GM23338 (cell line): ENCODE measurements around the gene WWC1. TPM values are rescaled to one million over a fixed set of nuclear protein-coding genes. Genes with fewer than 3 reads are reported as not detected.
A peak's percentile ranks its signal among the peaks of the same experiment; 100 is the strongest.

Experiments used
- ATAC-seq: fragments of 200-7000 bp; cut with Tn5 transposase; 3 replicates; pipeline ENCODE4 v1.9.1; 2020
- DNase-seq: peaks from one replicate; pipeline ENCODE4 v3.0.0-alpha.2; 2015; ENCODE audit warnings: low spot score
- H2AFZ ChIP-seq: fragments of 200-600 bp; sonication (generic); 2 replicates; pipeline ENCODE4 v1.8.0; 2016; ENCODE audit warnings: antibody characterized with exemption, mild to moderate bottlenecking, moderate library complexity
- H3F3A ChIP-seq: fragments of 200-600 bp; sonication (generic); replicated peaks from 2 replicates; pipeline ENCODE4 v1.8.0; 2017; ENCODE audit warnings: antibody characterized with exemption, mixed run types, low read depth
- H3K27ac ChIP-seq: fragments of 200-600 bp; sonication (generic); 2 replicates; pipeline ENCODE4 v1.6.1; 2016; ENCODE audit warnings: low read depth
- H3K27me3 ChIP-seq: fragments of 200-600 bp; sonication (generic); 2 replicates; pipeline ENCODE4 v1.8.0; 2016; ENCODE audit warnings: mild to moderate bottlenecking, mixed run types, moderate library complexity; ENCODE audit not compliant: insufficient read depth
- H3K36me3 ChIP-seq: fragments of 200-600 bp; sonication (generic); 2 replicates; pipeline ENCODE4 v1.8.0; 2016; ENCODE audit warnings: mild to moderate bottlenecking; ENCODE audit not compliant: insufficient read depth
- H3K4me1 ChIP-seq: fragments of 200-600 bp; sonication (generic); 2 replicates; pipeline ENCODE4 v1.8.0; 2016; ENCODE audit warnings: mild to moderate bottlenecking, moderate library complexity; ENCODE audit not compliant: insufficient read depth
- H3K4me2 ChIP-seq: fragments of 200-600 bp; sonication (generic); 2 replicates; pipeline ENCODE4 v1.7.1; 2017; ENCODE audit warnings: mixed run types
- H3K4me3 ChIP-seq: fragments of 200-600 bp; sonication (generic); 2 replicates; pipeline ENCODE4 v1.6.1; 2016; ENCODE audit warnings: mixed run types
- H3K79me2 ChIP-seq: fragments of 200-600 bp; sonication (generic); replicated peaks from 2 replicates; pipeline ENCODE4 v1.8.0; 2017; ENCODE audit warnings: mild to moderate bottlenecking; ENCODE audit not compliant: insufficient read depth
- H3K9me2 ChIP-seq: fragments of 200-600 bp; sonication (generic); 2 replicates; pipeline ENCODE4 v1.8.0; 2017; ENCODE audit not compliant: insufficient read depth
- H4K20me1 ChIP-seq: fragments of 200-600 bp; sonication (generic); replicated peaks from 2 replicates; pipeline ENCODE4 v1.8.0; 2017; ENCODE audit warnings: mild to moderate bottlenecking; ENCODE audit not compliant: insufficient read depth
- H3K27ac Mint-ChIP-seq: 2 replicates; pipeline ENCODE4 v1.8.0; 2020; ENCODE audit warnings: inconsistent platforms, mild to moderate bottlenecking, moderate library complexity, mixed read lengths
- H3K27me3 Mint-ChIP-seq: 3 replicates; pipeline ENCODE4 v1.8.0; 2022; ENCODE audit warnings: low read depth, mild to moderate bottlenecking, moderate library complexity, mixed read lengths, inconsistent platforms; ENCODE audit not compliant: insufficient read depth, poor library complexity
- H3K36me3 Mint-ChIP-seq: 3 replicates; pipeline ENCODE4 v1.8.0; 2021; ENCODE audit warnings: low read depth, mild to moderate bottlenecking, inconsistent platforms, moderate library complexity, mixed read lengths
- H3K4me1 Mint-ChIP-seq: 3 replicates; pipeline ENCODE4 v1.8.0; 2020; ENCODE audit warnings: mild to moderate bottlenecking, inconsistent platforms, mixed read lengths
- H3K4me3 Mint-ChIP-seq: 3 replicates; pipeline ENCODE4 v1.8.0; 2021; ENCODE audit warnings: moderate library complexity, mild to moderate bottlenecking, inconsistent platforms, mixed read lengths
- H3K9me3 Mint-ChIP-seq: 3 replicates; pipeline ENCODE4 v1.8.0; 2020; ENCODE audit warnings: moderate library complexity, mild to moderate bottlenecking, inconsistent platforms, mixed read lengths
- CREB1 ChIP-seq: fragments of 250-450 bp; sonication (Bioruptor Pico); IDR thresholded peaks from 2 replicates; pipeline ENCODE4 v1.5.0; 2020; ENCODE audit warnings: low read depth, mild to moderate bottlenecking, moderate library complexity
- JUNB ChIP-seq: IDR thresholded peaks from one replicate; pipeline ENCODE4 v1.6.1; 2016; ENCODE audit warnings: antibody characterized with exemption; ENCODE audit not compliant: unreplicated experiment
- NANOG ChIP-seq: IDR thresholded peaks from 2 replicates; pipeline ENCODE4 v1.6.1; 2016; ENCODE audit warnings: antibody characterized with exemption, borderline replicate concordance
- POLR2AphosphoS5 ChIP-seq: IDR thresholded peaks from 2 replicates; pipeline ENCODE4 v1.6.1; 2016; ENCODE audit warnings: antibody characterized with exemption, low read depth
- ZNF331 ChIP-seq: fragments of 250-450 bp; sonication (Bioruptor Pico); IDR thresholded peaks from 2 replicates; pipeline ENCODE4 v1.5.0; 2020; ENCODE audit warnings: low read depth, mild to moderate bottlenecking, moderate library complexity
- ZNF462 ChIP-seq: fragments of 250-450 bp; sonication (Bioruptor Pico); IDR thresholded peaks from 2 replicates; pipeline ENCODE4 v1.5.0; 2020; ENCODE audit warnings: mild to moderate bottlenecking, moderate library complexity
- polyA plus RNA-seq: library from polyadenylated mRNA; unstranded; fragments of >200 nt; fragmentation: Nextera tagmentation; extraction: Ambion mirVana; gene quantifications from 2 replicates; pipeline ENCODE4 v1.2.1, GENCODE V29; 2016
- total RNA-seq: library from RNA; depleted of rRNA; stranded (reverse); fragments of >200 nt; shearing (Covaris generic); gene quantifications from 2 replicates; pipeline ENCODE4 v1.2.3, GENCODE V29; 2014
- TF ChIP-seq, protein P1 (sequence below), 2 experiments: fragments of 200-600 bp in 1 of 2; sonication (generic) in 1 of 2; conservative IDR thresholded peaks; 2 replicates each; pipeline versions ENCODE4 v1.5.1 to v1.6.1; 2016 to 2017; ENCODE audit warnings: antibody characterized with exemption in 2 of 2, low read depth in 2 of 2, mild to moderate bottlenecking in 2 of 2, moderate library complexity in 1 of 2

WWC1 gene
- total and polyA plus RNA-seq, 2 experiments from 2014 or later, result 25.4 to 27.8 TPM

- Histone ChIP-seq H3K9me2 (no peaks in the 10 kb centered on the region), H3K36me3 (peaks cover 4% of the 10 kb centered on the region; the same call in 1 of the 2 replicates), H3K4me1 (no peaks in the 10 kb centered on the region), H3K27me3 (no peaks in the 10 kb centered on the region), H3K79me2 (no peaks in the 10 kb centered on the region), H3F3A (no peaks in the 10 kb centered on the region), H4K20me1 (no peaks in the 10 kb centered on the region), H3K4me2 (no peak overlapping the region), H3K27ac (0 out of 2 replicates have a peak overlapping the region, but pooled peaks have one; percentile 50), H2AFZ (no peak overlapping the region), H3K4me3 (no peak overlapping the region)
- ATAC-seq (no peak), DNase-seq (no peak)
- TF ChIP-seq CREB1 (CRISPR knock-in tag) (no peak), ZNF331 (no peak), POLR2AphosphoS5 (no peak), JUNB (no peak), ZNF462 (CRISPR knock-in tag) (no peak), NANOG (no peak)
- TF ChIP-seq, protein P1, sequence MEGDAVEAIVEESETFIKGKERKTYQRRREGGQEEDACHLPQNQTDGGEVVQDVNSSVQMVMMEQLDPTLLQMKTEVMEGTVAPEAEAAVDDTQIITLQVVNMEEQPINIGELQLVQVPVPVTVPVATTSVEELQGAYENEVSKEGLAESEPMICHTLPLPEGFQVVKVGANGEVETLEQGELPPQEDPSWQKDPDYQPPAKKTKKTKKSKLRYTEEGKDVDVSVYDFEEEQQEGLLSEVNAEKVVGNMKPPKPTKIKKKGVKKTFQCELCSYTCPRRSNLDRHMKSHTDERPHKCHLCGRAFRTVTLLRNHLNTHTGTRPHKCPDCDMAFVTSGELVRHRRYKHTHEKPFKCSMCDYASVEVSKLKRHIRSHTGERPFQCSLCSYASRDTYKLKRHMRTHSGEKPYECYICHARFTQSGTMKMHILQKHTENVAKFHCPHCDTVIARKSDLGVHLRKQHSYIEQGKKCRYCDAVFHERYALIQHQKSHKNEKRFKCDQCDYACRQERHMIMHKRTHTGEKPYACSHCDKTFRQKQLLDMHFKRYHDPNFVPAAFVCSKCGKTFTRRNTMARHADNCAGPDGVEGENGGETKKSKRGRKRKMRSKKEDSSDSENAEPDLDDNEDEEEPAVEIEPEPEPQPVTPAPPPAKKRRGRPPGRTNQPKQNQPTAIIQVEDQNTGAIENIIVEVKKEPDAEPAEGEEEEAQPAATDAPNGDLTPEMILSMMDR (conservative IDR thresholded peaks at IDR 0.05; ENCODE audit: low read depth in 2 of 2), result no peak
- Mint-ChIP-seq H3K9me3 (no peaks in the 10 kb centered on the region), H3K4me3 (no peak overlapping the region), H3K36me3 (peaks cover 29% of the 10 kb centered on the region), H3K4me1 (no peaks in the 10 kb centered on the region), H3K27me3 (peaks cover 4% of the 10 kb centered on the region), H3K27ac (no peak overlapping the region)
Observed at GRCh38 chr5:168446983-168447619, 155.7 kb downstream of the WWC1 start.
